Tibial nerve (tissue), 4 donors: Measurements from ENCODE around the gene SMAD3. TPM values are rescaled to one million over a fixed set of nuclear protein-coding genes. Genes with fewer than 3 reads are reported as not detected.

Experiments
- DNase-seq, 2 donors: peaks; one replicate each; pipeline ENCODE4 v3.0.0-alpha.2; 2019; ENCODE audit warnings: low spot score in 2 of 2
- H3K27ac ChIP-seq, 4 donors: fragments of 200-600 bp; sonication (generic) in 3 of 4; one replicate each; pipeline ENCODE4 v1.5.1; 2017 to 2019; ENCODE audit warnings: mild to moderate bottlenecking in 1 of 4
- H3K27me3 ChIP-seq, 2 donors: fragments of 200-600 bp; sonication (generic) in 1 of 2; one replicate each; pipeline versions ENCODE4 v1.5.1 to v1.6.0; 2017 to 2019
- H3K36me3 ChIP-seq, 3 donors: fragments of 200-600 bp; sonication (generic); one replicate each; pipeline ENCODE4 v1.5.1; 2018 to 2019
- H3K4me1 ChIP-seq, 4 donors: fragments of 200-600 bp; sonication (generic) in 3 of 4; one replicate each; pipeline ENCODE4 v1.5.1; 2017 to 2019
- H3K4me3 ChIP-seq, 4 donors: fragments of 200-600 bp; sonication (generic) in 3 of 4; one replicate each; pipeline ENCODE4 v1.5.1; 2017 to 2019; ENCODE audit warnings: mild to moderate bottlenecking in 1 of 4, moderate library complexity in 1 of 4
- H3K9me3 ChIP-seq, 4 donors: fragments of 200-600 bp; sonication (generic) in 3 of 4; one replicate each; pipeline ENCODE4 v1.5.1; 2017 to 2019
- EP300 ChIP-seq, 2 donors: sonication (generic); formaldehyde crosslinking; IDR thresholded peaks; one replicate each; pipeline ENCODE4 v1.6.1; 2017; ENCODE audit warnings: antibody characterized with exemption in 2 of 2, mild to moderate bottlenecking in 1 of 2
- POLR2A ChIP-seq, 2 donors: fragments of 450-650 bp; IDR thresholded peaks; one replicate each; pipeline ENCODE4 v1.6.1; 2017; ENCODE audit warnings: antibody characterized with exemption in 2 of 2, mild to moderate bottlenecking in 2 of 2, moderate library complexity in 2 of 2
- WGBS, 2 donors: methylation state at CpG; one replicate each; pipeline ENCODE4 v1.1.5; 2018; 5-methylcytosine and 5-hydroxymethylcytosine counted together
- total RNA-seq, 4 donors: library from RNA; depleted of rRNA; stranded (reverse); fragments of >200 nt; gene quantifications; one replicate each; pipeline ENCODE4 v1.1.0, GENCODE V29; 2016
- TF ChIP-seq, protein P1 (sequence below), 5 experiments: fragments of 200-600 bp in 3 of 5; fragments of 450-650 bp in 2 of 5; sonication (generic) in 3 of 5; IDR thresholded peaks; one replicate each; pipeline ENCODE4 v1.5.1; 2016 to 2019; ENCODE audit warnings: antibody characterized with exemption in 5 of 5, mild to moderate bottlenecking in 3 of 5, moderate library complexity in 2 of 5

SMAD3 gene
- 10 to 100 TPM; 36.3 to 68.6 (median 44.1) TPM for total RNA-seq

DNA sequence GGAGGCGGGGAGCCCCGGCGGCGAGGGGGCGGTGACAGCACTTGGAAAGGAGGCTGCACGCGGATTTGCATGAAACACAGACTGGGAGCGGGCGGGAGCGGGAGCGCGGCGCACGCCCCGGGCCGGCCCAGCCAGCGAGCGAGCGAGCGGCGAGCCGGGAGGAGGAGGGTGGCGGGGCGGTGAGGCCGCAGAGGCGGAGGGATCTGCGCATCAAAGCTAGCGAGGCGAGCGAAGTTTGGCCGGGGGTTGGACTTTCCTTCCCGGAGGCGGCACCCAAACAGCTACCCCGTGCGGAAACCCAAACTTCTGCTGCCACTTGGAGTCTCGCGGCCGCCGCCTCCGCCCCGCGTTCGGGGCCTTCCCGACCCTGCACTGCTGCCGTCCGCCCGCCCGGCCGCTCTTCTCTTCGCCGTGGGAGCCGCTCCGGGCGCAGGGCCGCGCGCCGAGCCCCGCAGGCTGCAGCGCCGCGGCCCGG, at the start of gene SMAD3:
TSS of gene SMAD3 (plus strand) at position 72 of the 475 bp plus-strand sequence. CDS start 553 bp downstream, outside the sequence.
- no peaks in the 10 kb centered on the region for H3K27me3 ChIP-seq
- WGBS, 2 donors: 0% methylated on average over 9 to 53 of the region's 63 CpGs
- H3K27ac ChIP-seq: peak within 1 kb of the TSS; percentile 73 to 93 (median 88)
- TF ChIP-seq EP300 (IDR thresholded peaks at IDR 0.05) (peak in 1 of 2 donors; percentile 69), POLR2A (IDR thresholded peaks at IDR 0.05) (peak in 1 of 2 donors; percentile 75)
- TF ChIP-seq, protein P1, sequence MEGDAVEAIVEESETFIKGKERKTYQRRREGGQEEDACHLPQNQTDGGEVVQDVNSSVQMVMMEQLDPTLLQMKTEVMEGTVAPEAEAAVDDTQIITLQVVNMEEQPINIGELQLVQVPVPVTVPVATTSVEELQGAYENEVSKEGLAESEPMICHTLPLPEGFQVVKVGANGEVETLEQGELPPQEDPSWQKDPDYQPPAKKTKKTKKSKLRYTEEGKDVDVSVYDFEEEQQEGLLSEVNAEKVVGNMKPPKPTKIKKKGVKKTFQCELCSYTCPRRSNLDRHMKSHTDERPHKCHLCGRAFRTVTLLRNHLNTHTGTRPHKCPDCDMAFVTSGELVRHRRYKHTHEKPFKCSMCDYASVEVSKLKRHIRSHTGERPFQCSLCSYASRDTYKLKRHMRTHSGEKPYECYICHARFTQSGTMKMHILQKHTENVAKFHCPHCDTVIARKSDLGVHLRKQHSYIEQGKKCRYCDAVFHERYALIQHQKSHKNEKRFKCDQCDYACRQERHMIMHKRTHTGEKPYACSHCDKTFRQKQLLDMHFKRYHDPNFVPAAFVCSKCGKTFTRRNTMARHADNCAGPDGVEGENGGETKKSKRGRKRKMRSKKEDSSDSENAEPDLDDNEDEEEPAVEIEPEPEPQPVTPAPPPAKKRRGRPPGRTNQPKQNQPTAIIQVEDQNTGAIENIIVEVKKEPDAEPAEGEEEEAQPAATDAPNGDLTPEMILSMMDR (IDR thresholded peaks at IDR 0.05): peak in 1 of 5 experiments; percentile 32
- peak; percentile 78 to 81 for DNase-seq
- H3K4me1 ChIP-seq: peaks cover 0 to 47% (median 25%) of the 10 kb centered on the region in 4 donors
- H3K4me3 ChIP-seq: peak within 1 kb of the TSS; percentile 52 to 94 (median 73)
- no peaks in the 10 kb centered on the region for H3K9me3 ChIP-seq
- H3K36me3 ChIP-seq: no peaks in the 10 kb centered on the region

DNA sequence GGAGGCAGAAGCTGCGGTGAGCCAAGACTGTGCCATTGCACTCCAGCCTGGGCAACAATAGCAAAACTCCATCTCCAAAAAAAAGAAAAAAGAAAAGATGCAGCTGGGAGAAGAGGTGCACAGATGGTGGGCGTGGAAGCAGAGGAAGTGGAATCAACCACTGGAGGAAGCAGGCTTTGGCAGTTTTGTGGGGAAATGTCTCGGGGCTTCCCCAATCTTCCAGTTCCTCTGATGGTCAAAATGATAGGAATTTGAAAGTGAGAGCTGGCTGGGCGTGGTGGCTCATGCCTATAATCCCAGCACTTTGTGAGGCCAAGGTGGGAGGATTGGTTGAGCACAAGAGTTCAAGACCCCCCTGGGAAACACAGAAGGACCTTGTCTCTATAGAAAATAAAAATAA, 48.1 kb upstream of the SMAD3 start:
- peaks cover 0 to 7% (median 0%) of the 10 kb centered on the region in 4 donors for H3K4me1 ChIP-seq
- no peak overlapping the region for H3K27ac ChIP-seq
- 69 to 80% methylated on average over 4 of the region's 4 CpGs for WGBS, 2 donors
- DNase-seq: no peak
- no peaks in the 10 kb centered on the region for H3K36me3 ChIP-seq
- peak in 1 of 2 donors; percentile 23 for TF ChIP-seq EP300 (IDR thresholded peaks at IDR 0.05)
- TF ChIP-seq POLR2A (IDR thresholded peaks at IDR 0.05): no peak
- no peaks in the 10 kb centered on the region for H3K9me3 ChIP-seq
- H3K27me3 ChIP-seq: no peaks in the 10 kb centered on the region
- no peak overlapping the region for H3K4me3 ChIP-seq

DNA sequence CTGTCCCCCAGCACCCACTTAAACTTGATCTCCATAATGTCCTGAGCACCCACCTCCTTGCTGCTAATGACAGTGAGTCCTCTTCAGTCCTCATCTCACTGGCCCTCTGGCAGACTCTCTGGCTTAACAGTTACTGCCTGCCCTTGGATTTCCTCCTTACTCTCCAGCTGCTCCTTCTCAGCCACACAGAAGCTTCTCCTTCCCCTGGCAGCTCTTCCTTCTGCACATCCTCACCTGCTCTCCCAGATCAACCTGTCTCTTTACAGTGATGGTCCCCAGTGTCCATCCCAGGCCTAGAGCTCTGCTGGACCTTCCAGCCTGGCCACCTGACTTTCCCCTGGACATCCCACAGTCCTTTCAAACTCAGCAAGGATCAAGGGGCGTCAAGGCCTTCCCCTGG, 47.4 kb upstream of the SMAD3 start:
- WGBS, 2 donors: 85 to 95% methylated on average over 1 of the region's 1 CpG
- no peak overlapping the region for H3K4me3 ChIP-seq
- no peaks in the 10 kb centered on the region for H3K36me3 ChIP-seq
- peaks cover 0 to 7% (median 0%) of the 10 kb centered on the region in 4 donors for H3K4me1 ChIP-seq
- H3K9me3 ChIP-seq: no peaks in the 10 kb centered on the region
- no peak for DNase-seq
- TF ChIP-seq, protein P1 (IDR thresholded peaks at IDR 0.05): no peak
- no peak overlapping the region for H3K27ac ChIP-seq
- H3K27me3 ChIP-seq: no peaks in the 10 kb centered on the region

DNA sequence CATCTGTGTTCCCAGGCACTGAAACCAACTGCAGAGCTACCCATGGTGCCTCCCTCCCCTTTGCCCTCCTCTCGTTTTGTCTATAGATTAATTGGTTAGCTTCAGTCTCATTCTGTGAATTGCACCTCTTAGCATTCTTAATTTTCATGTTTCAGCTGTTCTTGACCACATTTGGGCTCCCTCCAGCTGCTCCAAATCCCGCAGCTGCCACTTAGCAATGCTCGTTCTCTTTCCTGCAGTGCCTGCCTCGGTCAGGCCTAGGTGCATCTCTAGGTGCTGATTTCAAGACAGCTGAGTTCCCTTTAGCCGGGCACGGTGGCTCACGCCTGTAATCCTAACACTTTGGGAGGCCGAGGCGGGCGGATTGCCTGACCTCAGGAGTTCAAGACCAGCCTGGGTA, 47.0 kb upstream of the SMAD3 start:
- H3K9me3 ChIP-seq: no peaks in the 10 kb centered on the region
- H3K4me3 ChIP-seq: no peak overlapping the region
- TF ChIP-seq POLR2A (IDR thresholded peaks at IDR 0.05): no peak
- no peak for TF ChIP-seq EP300 (IDR thresholded peaks at IDR 0.05)
- TF ChIP-seq, protein P1 (IDR thresholded peaks at IDR 0.05): no peak
- peaks cover 0 to 9% (median under 1%) of the 10 kb centered on the region in 4 donors for H3K4me1 ChIP-seq
- H3K36me3 ChIP-seq: no peaks in the 10 kb centered on the region
- WGBS, 2 donors: 92 to 94% methylated on average over 7 to 10 of the region's 10 CpGs
- H3K27ac ChIP-seq: no peak overlapping the region
- H3K27me3 ChIP-seq: no peaks in the 10 kb centered on the region
- no peak for DNase-seq

DNA sequence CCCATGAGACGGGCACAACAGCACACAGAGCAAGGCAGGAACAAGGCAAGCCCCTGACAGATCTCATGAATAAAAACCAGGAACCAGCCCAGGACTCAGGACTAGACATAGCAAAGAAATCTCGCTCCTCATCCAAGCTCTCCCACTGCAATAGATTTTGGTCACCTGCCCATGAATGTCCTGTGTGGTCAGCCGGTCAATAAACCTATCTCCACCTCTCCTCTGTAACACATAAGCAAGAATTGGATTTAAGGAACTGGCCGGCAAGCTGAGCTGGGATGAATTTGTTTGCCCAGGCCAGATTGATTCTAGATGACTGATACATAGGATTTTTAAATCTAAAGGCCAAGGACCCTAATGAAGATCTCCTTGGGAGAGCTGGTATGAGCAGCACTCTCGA, 46.3 kb upstream of the SMAD3 start:
- TF ChIP-seq POLR2A (IDR thresholded peaks at IDR 0.05) (no peak), EP300 (IDR thresholded peaks at IDR 0.05) (no peak)
- TF ChIP-seq, protein P1 (IDR thresholded peaks at IDR 0.05): no peak
- H3K27me3 ChIP-seq: no peaks in the 10 kb centered on the region
- no peak overlapping the region for H3K4me3 ChIP-seq
- H3K27ac ChIP-seq: no peak overlapping the region
- H3K4me1 ChIP-seq: peaks cover 0 to 9% (median 7%) of the 10 kb centered on the region in 4 donors
- no peak for DNase-seq
- no peaks in the 10 kb centered on the region for H3K36me3 ChIP-seq
- H3K9me3 ChIP-seq: no peaks in the 10 kb centered on the region
- 92 to 99% methylated on average over 5 of the region's 5 CpGs for WGBS, 2 donors
